GM18502 (cell line): Measurements from ENCODE around the gene CCDC57.

Source experiments
- ATAC-seq: cut with Tn5 transposase; IDR thresholded peaks from one replicate; pipeline ENCODE4 v1.9.1; 2021; ENCODE audit warnings: mild to moderate bottlenecking; ENCODE audit not compliant: unreplicated experiment, poor library complexity

Gene CCDC57

GRCh38 chr17:82236142-82236971 is 23.7 kb upstream of the CCDC57 start:
- no peak for ATAC-seq

DNA sequence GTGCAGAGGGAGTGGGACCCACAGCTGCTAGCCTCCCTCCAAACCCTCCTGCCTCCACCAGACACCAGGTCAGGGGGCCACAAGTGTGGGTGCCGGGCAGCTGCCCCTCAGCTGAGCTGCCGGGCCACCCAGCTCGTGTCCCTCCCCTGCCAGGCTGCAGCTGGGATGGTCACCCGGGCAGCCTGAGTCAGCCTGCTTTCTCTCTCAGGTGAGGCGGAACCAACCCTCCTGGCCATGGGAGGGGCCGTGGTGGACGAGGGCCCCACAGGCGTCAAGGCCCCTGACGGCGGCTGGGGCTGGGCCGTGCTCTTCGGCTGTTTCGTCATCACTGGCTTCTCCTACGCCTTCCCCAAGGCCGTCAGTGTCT is 23.1 kb upstream of the CCDC57 start:
- ATAC-seq: no peak

GRCh38 chr17:82235056-82235774 is 22.6 kb upstream of the CCDC57 start:
- no peak for ATAC-seq

DNA sequence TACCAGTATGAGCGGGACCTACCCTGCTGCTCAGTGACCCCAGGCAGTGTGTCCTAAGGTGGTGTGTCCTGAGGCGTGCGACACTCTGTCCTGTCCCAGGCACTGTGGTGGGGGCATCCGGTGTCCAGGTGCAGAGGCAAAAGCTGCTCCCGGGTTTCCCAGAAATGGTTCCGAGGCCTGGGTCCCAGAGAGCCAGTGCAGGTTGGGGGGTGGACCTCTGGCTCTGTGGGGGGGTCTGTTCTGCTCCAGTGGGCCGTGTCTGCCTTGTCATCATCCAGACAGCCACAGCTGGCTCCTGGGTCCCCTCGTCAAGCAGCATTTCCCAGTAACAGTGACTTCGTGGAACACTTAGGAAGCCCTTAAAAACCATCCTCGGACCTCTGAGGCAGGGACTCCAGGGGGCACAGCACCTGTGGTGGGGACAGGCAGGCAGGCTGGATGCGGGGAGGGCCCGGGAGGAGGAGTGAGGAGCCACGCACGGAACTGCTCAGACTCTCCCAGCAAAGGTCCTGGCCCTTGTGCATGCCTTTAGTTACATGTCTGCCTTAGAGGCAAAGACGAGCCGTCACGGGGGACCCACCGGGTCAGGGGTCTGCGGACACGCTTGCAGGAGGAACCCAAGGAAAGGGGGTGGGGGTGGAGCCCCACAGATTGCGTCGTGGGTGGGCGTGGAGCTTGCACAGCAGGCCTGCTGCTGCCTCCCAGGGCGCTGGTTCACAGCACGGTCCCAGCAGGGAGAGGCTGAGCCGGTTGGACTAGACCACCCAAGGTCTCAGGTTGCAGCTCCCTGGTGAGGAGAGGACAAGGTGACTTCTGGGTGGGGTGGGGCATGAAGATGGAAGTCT is 21.8 kb upstream of the CCDC57 start:
- ATAC-seq: no peak

- no peak for ATAC-seq
Measured at GRCh38 chr17:82232876-82233785, 20.5 kb upstream of the CCDC57 start.

- ATAC-seq: no peak
Measured at GRCh38 chr17:82232322-82232820, 19.7 kb upstream of the CCDC57 start.

DNA sequence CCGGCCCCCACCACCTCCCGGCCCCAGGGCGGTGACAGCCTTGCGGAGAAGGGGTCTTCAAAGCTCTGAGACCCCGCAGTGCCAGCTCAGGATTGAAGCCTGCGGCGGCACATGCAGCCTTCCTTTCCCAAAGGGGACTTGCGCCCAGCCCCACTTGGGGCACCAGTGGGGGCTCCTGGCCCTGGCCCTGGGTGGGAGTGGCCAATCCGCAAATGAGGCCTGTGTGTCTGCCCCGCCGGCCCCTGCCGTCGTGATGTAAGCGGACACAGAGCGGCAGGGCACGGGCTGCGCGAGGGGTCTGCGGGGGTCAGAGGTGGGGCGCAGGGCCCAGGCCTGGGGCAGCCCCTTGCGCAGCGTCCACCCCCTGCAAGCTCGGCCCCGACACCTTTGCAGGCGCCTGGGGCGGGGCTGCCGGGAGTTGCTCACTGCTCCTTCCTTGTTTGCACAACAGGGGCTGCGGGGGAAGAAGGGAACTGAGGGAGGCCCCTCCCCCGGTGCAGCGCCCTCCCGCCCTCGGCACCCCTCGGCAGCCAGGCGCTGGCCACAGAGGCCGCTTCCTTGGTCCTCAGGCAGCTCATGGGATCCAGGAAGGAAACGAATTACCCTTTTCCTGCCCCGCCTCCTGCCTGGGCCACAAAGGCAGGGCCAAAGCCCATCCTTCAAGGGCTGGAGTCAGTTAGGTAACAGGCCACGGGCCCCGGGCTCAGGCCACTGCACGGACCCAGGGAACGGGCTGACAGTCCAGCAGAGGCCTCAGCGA is 19.1 kb upstream of the CCDC57 start:
- ATAC-seq: no peak

DNA sequence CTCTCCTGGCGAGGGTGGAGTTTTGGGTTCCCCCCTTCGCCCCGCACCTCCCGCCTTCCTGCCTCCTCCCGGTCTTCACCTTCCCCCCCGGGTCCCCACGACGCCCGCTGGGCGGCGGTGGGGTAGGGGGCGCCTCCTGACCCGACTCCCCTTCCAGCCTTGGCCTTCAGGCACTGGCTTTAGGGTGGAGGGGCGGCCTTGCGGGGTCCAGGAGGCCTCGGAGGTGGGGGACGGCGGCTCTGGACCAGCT is 18.6 kb upstream of the CCDC57 start:
- ATAC-seq: no peak

- ATAC-seq: peak; percentile 44
Measured at GRCh38 chr17:82230609-82231311, 18.1 kb upstream of the CCDC57 start.

DNA sequence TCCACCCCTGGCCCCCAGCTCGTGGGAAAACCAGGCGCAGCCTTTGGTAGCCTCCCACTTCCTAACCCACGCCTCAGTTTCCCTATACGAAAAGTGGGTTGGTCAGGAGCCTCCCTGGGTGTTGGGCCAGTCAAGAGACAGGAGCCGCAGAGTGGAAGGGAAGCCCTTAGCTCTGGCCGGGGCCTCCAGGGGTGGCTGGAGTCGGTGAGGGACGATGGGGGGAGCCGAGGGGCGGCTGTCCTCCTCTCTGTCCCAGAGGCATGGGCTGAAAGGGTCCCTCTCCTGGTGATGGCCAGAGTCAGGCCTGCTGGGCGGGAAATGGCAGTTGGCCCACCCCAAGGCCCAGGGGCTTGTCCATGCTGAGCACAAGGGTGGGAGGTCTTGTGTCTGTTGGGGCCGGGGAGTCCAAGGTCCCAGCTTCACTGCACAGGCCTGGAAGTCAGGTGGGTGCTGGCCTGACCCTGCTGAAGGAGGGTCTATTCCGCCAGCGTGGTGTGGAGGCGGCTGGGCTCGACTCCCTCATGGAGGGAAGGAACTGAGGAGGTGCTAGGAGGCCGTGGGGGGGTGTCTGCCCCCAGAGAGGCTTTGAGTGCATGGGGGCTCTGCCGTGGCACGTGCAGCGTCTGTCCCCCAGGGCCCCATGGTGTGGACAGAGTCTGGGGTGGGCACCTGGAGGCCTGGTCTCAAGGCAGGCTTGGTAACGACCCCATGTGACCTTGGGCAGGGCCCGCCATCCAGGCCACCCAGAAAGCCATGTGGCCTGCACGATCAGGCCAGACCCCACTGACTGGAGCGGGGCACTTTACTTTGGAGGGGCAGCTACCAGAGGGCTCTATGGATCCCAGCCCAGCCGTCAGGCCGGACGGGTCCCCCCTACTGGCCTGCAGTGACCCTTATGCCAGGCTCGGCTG is 17.3 kb upstream of the CCDC57 start:
- no peak for ATAC-seq

DNA sequence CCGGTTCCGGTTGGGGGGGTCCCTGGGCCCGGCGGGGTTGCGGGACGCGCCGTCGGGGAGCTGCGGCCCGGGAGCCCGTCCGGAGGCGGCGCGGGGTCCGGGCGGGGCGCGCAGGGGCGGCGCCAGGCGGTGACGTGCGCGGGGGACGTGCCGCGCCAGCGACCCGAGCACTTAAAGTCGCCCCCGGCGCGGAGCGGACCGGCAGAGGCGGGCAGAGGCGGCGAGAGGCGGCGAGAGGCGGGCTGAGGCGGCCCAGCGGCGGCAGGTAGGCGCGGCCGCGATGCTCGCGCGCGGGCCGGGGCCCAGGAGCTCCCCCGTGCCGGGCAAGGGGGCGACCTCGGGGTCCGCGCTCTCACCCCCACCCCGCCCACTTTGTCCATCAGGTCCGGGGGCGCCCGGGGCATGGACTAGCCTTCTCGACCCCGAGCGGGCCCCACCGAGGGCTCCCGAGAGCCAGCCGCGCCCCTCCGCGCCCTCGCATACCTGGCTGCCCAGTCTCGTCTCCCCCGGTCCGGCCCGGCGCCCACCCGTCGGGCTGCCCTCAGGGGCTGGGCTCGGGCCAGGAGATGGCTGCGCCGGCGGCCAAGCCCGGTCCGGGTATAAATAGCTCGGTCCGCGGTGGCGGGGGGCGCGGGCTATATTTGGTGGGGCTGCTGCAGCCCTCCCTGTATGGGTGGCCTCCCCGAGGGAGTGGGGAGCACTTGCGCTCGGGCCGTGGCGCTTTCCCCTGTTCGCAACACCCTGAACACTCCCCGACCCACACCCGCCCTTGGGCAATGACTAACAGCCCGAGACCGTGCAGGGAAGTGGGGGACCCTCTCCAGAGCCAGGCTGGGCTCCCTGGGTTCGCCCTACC is 16.4 kb upstream of the CCDC57 start, which contains the start of gene SLC16A3:
TSS of gene SLC16A3 (plus strand) at position 201 of the 856 bp plus-strand sequence. CDS start 6,967 bp downstream, outside the sequence.
- peak; percentile 48 for ATAC-seq

- peak; percentile 33 for ATAC-seq
Measured at GRCh38 chr17:82228278-82228841, 15.7 kb upstream of the CCDC57 start.

- ATAC-seq: peak; percentile 3
Measured at GRCh38 chr17:82227629-82228277, 15.1 kb upstream of the CCDC57 start.

DNA sequence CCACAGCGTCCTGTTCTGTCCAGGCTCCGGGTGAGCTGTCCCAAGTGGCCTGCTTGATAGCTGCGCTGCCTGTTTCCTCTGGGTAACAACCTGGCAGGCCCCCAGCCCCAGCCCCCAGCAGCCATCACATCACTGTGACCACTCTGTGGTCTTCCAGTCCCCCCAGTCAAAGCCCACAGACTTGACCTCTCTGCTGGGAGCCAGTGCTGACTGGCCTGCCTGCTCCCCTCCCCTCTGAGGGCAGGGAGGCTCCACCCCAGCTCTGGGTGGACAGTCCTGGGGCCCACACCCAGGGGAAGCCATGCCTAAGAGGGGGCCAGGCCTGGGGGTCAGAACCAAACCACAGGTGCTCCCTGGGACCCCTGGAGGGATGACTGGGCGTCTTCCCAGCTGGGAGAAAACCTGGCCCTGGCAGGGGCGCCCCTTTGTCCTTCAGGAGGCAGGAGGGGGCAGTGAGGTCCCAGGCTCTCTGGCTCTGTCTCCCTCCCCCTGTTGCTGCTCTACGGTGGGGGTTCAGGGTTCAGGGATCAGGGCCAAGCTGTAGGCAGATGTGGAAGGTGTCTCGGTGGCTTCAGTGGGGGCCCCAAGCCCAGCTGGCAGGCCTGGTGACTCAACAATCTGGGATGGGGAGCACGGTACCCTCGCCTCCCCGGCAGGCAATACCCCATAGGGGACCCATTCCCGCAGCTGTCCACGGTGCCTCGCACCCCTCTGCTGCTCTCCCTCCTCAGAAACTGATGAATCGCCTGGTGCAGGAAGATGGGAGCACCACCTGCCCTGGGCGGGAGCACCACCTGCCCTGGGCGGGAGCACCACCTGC is 14.4 kb upstream of the CCDC57 start:
- no peak for ATAC-seq
